HUDEP-2 (cell line): ENCODE measurements around the gene SHISA8.

Experiments
- DNase-seq, 76 experiments: peaks; one replicate each; lab custom pipeline; 2025; ENCODE audit not compliant: unreplicated experiment in 76 of 76; lab: John Stamatoyannopoulos, UW

Gene SHISA8

GRCh38 chr22:41915786-41916493 is 1.1 kb upstream of the SHISA8 start:
- DNase-seq: no peak

- no peak for DNase-seq
These were observed 251 bp downstream of the SHISA8 start for GRCh38 chr22:41914611-41915034.

- DNase-seq: no peak
These were observed 886 bp downstream of the SHISA8 start for GRCh38 chr22:41913842-41914534.

- no peak for DNase-seq
These were observed 1.7 kb downstream of the SHISA8 start for GRCh38 chr22:41913040-41913719.

- DNase-seq: peak in 1 of 76 experiments; percentile 23
These were observed 2.4 kb downstream of the SHISA8 start for GRCh38 chr22:41912338-41913039.

GRCh38 chr22:41911001-41911611 is 3.8 kb downstream of the SHISA8 start:
- DNase-seq: no peak

GRCh38 chr22:41910050-41911000 is 4.5 kb downstream of the SHISA8 start:
- DNase-seq: peak in 36 of 76 experiments; percentile 6 to 55 (median 29)

- DNase-seq: no peak
These were observed 5.4 kb downstream of the SHISA8 start for GRCh38 chr22:41909310-41910049.

- no peak for DNase-seq
These were observed 6.2 kb downstream of the SHISA8 start for GRCh38 chr22:41908411-41909309.

- DNase-seq: no peak
These were observed 7.2 kb downstream of the SHISA8 start for GRCh38 chr22:41907436-41908401.

GRCh38 chr22:41906822-41907221 is 8.1 kb downstream of the SHISA8 start:
- no peak for DNase-seq

- DNase-seq: no peak
These were observed 9.3 kb downstream of the SHISA8 start for GRCh38 chr22:41905411-41906202.

GRCh38 chr22:41904450-41905410 is 10.1 kb downstream of the SHISA8 start:
- DNase-seq: no peak

GRCh38 chr22:41902932-41903421 is 11.9 kb downstream of the SHISA8 start:
- DNase-seq: no peak

GRCh38 chr22:41902016-41902415 is 12.9 kb downstream of the SHISA8 start:
- DNase-seq: no peak
